ENCODE data around the gene CHID1.

- no peak for TF ChIP-seq TAF1 (IDR thresholded peaks at IDR 0.05; ENCODE audit: low read depth)
- TF ChIP-seq, protein P1, sequence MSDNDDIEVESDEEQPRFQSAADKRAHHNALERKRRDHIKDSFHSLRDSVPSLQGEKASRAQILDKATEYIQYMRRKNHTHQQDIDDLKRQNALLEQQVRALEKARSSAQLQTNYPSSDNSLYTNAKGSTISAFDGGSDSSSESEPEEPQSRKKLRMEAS (IDR thresholded peaks at IDR 0.05): no peak
- no peak for TF ChIP-seq TEAD4 (IDR thresholded peaks at IDR 0.05)
- no peak for TF ChIP-seq REST (IDR thresholded peaks at IDR 0.05; ENCODE audit: low read depth)
- no peak for TF ChIP-seq NFIC (IDR thresholded peaks at IDR 0.05)
- TF ChIP-seq TCF12 (IDR thresholded peaks at IDR 0.05; ENCODE audit: low read depth): no peak
- TF ChIP-seq YY1 (IDR thresholded peaks at IDR 0.05; ENCODE audit: low read depth): no peak
- no peak for TF ChIP-seq RAD21 (IDR thresholded peaks at IDR 0.05; ENCODE audit: low read depth)
- no peak for TF ChIP-seq CEBPB (IDR thresholded peaks at IDR 0.05)
- TF ChIP-seq EP300 (IDR thresholded peaks at IDR 0.05; ENCODE audit: borderline replicate concordance): no peak
- TF ChIP-seq CREB1 (IDR thresholded peaks at IDR 0.05; ENCODE audit: low read depth): no peak
- no peak for TF ChIP-seq EGR1 (IDR thresholded peaks at IDR 0.05)
- TF ChIP-seq, protein P2, sequence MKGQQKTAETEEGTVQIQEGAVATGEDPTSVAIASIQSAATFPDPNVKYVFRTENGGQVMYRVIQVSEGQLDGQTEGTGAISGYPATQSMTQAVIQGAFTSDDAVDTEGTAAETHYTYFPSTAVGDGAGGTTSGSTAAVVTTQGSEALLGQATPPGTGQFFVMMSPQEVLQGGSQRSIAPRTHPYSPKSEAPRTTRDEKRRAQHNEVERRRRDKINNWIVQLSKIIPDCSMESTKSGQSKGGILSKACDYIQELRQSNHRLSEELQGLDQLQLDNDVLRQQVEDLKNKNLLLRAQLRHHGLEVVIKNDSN (IDR thresholded peaks at IDR 0.05): no peak
- TF ChIP-seq FOXM1 (IDR thresholded peaks at IDR 0.05; ENCODE audit: borderline replicate concordance, low read depth): no peak
Observed at GRCh38 chr11:863023-863909, 47.3 kb downstream of the CHID1 start.
